Liver (tissue), 3 donors: ENCODE results near the gene IGF1R.

Source experiments
- CTCF ChIP-seq: fragments of 150-350 bp; IDR thresholded peaks from 2 replicates; pipeline ENCODE4 v1.5.1; 2017; ENCODE audit warnings: improper control_type of control experiment, low read depth, low read length; ENCODE audit not compliant: missing input control
- EGR1 ChIP-seq, 2 donors: IDR thresholded peaks; 2 replicates each; pipeline ENCODE4 v1.6.1; 2016 to 2018; ENCODE audit warnings: antibody characterized with exemption in 2 of 2, low read depth in 2 of 2
- GABPA ChIP-seq, 2 donors: IDR thresholded peaks in 1 of 2; conservative IDR thresholded peaks in 1 of 2; 2 replicates each; pipeline ENCODE4 v1.6.1; 2016; ENCODE audit warnings: antibody characterized with exemption in 2 of 2, mild to moderate bottlenecking in 1 of 2, moderate library complexity in 1 of 2
- HNF4A ChIP-seq, 2 donors: conservative IDR thresholded peaks; 2 replicates each; pipeline ENCODE4 v1.6.1; 2016; ENCODE audit warnings: antibody characterized with exemption in 2 of 2, mild to moderate bottlenecking in 2 of 2
- JUND ChIP-seq, 2 donors: IDR thresholded peaks; 2 replicates each; pipeline ENCODE4 v1.6.1; 2016; ENCODE audit warnings: antibody characterized with exemption in 2 of 2
- MAX ChIP-seq: IDR thresholded peaks from 2 replicates; pipeline ENCODE4 v1.6.1; 2016; ENCODE audit warnings: antibody characterized with exemption
- NR2F2 ChIP-seq: IDR thresholded peaks from 2 replicates; pipeline ENCODE4 v1.6.1; 2016; ENCODE audit warnings: antibody characterized with exemption
- RAD21 ChIP-seq, 2 donors: IDR thresholded peaks; 2 replicates each; pipeline ENCODE4 v1.6.1; 2016; ENCODE audit warnings: antibody characterized with exemption in 2 of 2, mild to moderate bottlenecking in 2 of 2
- REST ChIP-seq: IDR thresholded peaks from 2 replicates; pipeline ENCODE4 v1.6.1; 2016; ENCODE audit warnings: antibody characterized with exemption, mild to moderate bottlenecking
- TAF1 ChIP-seq: conservative IDR thresholded peaks from 2 replicates; pipeline ENCODE4 v1.6.1; 2016; ENCODE audit warnings: antibody characterized with exemption, mild to moderate bottlenecking
- ZBTB33 ChIP-seq: IDR thresholded peaks from 2 replicates; pipeline ENCODE4 v1.6.1; 2016; ENCODE audit warnings: antibody characterized with exemption
- donor health status: healthy.
- donor health status: healthy.

- TF ChIP-seq EGR1 (IDR thresholded peaks at IDR 0.05; ENCODE audit: low read depth in 2 of 2) (no peak), REST (no peak), CTCF (no peak), TAF1 (no peak), ZBTB33 (no peak), RAD21 (IDR thresholded peaks at IDR 0.05) (no peak), HNF4A (conservative IDR thresholded peaks at IDR 0.05) (no peak), JUND (IDR thresholded peaks at IDR 0.05) (no peak), MAX (no peak), NR2F2 (no peak), GABPA (IDR thresholded peaks at IDR 0.05 in 1 of 2, conservative IDR thresholded peaks at IDR 0.05 in 1 of 2) (no peak)
Measured at GRCh38 chr15:98873441-98874218, 225.3 kb downstream of the IGF1R start.
